GM19240 (cell line): Measurements from ENCODE around the gene RUNX3.

Experiments used
- DNase-seq: peaks from one replicate; pipeline ENCODE4 v3.0.0; 2011; ENCODE audit warnings: low spot score; ENCODE audit not compliant: insufficient read length

The RUNX3 gene

DNA sequence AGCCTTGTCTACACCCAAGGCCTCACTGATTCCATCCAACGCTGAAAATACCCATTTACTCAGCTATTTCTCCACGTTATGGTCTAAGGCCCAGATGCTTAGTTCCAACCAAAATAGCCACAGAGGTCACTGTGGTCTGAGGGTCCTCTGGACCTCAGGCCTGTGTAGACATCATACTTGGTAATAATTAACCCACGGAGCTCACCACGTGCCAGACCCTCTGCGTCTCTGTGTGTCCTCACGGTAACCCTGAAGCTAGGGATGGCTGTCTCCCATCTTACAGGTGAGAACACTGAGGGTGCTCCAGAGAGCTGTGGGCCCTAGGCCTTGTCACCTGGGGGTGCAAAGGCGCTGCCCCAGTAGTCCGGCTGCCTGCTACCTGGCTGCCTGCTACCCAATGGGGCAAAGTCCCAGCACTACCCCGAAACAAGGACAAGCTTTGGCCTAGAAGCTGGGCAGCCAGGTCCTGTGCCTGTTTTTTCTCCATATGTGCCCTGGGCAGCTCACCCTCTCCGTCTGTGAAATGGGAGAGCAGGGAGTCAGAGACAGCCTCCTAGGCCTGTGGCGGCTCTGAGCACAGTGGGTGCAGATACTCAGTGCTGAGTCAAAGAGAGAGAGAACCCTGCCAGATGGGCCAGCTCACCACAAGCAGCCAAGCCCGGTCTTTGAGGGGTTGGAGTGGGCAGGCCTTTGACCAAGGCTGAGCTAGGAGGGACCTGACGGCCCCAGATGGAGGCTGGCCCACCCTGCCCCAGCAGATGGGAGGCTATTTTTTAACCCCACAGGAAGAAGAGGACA lies 17.0 kb upstream of the RUNX3 start:
- peak; percentile 94 for DNase-seq

DNA sequence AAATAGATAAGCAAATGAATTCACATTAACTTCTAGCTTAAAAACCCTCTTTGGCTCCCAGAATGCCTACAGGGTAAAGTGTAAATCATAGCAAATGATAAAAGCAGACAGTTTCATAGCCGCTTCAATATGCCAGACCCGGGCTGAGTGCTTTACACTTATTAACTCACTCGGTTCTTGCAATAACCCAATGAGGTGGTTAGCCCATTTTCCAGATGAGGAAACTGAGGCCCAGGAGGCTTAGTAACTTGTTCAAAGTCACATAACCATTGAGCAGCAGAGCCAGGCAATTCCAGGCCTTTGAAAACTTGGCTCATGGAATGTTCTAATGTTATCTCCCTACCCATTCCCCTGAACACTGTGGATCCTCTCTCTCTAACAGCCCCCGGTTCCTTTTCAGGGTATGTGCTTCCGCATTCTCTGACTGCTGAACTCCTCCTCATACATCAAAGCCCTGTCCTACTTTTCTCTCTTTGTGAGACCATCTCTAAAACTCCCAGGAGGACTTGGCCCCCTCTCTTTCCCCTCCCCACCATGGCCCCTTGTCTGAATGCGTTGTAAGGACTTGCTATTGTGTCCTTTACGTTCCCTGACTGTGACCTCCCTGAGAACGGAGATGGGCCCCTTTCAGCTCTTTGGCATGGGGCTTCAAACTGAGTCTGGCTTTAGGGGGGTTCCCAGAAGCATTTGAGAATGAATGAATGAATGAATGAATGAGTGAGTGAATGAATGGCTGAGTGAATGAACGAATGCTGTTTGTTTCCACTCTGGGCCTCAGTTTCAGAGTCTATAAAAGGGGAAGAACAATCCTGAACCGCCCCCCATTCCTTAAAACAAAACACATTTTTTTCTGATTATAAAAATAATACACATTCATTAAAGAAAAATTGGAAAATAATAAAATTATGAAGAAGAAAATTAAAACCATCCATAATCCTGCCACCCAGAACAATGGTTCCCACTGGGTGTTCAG lies 15.6 kb upstream of the RUNX3 start:
- no peak for DNase-seq

DNA sequence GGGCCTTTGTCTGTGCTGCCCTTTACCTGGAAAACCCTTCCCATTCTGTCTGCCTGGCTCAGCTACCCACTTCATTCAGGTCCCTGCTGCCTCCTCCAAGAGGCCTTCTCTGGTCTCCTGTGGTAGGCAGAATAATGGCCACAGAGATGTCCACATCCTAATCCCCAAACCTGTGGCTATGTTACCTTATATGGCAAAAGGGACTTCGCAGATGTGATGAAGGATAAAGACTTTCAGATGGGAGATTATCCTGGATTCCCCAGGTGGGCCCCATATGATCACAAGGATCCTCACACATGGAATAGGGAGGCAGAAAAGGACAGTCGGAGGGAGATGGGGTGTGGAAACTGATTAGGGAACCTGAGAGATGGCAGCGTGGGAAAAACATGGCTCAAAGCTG lies 14.2 kb upstream of the RUNX3 start:
- DNase-seq, result no peak

DNA sequence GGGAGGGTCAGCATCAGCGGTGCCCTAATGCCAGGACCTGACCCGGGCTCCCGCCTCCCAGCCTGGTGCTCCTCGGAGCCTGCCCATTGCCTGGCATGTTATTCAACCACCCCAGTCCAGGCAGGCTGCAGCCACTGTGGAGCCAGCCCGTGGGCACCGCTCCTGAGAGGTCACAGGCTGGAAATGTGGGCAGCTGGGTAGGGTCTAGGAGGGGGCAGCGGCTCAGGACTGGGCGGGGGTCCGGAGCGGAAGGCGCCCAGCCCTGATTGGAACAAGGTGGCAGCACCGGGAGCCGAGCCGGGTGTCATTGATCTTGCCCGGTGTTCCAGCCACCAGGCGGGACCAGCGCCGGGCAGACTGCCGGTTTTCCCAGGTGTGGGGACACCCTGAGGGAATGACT lies 12.7 kb upstream of the RUNX3 start:
- no peak for DNase-seq

DNA sequence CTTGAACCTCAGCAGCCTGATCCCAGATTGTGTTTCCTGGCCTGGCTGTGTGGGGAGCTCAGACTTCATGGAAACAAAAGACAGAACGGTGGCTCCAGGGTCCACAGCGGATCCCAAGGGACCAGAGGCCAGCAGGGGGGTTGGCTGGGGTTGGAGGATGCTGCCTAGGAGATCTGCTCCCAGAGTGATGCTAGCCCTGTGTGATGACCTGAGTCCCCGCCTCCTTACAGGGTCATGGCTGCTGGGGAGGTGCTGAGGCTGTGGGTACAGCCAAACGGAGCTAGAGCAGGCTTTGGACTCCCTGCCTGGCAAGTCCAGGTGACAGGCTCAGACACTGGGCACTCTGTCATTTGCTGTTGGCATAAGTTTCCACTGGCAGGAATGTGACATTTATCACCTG lies 11.5 kb upstream of the RUNX3 start:
- DNase-seq, result no peak

DNA sequence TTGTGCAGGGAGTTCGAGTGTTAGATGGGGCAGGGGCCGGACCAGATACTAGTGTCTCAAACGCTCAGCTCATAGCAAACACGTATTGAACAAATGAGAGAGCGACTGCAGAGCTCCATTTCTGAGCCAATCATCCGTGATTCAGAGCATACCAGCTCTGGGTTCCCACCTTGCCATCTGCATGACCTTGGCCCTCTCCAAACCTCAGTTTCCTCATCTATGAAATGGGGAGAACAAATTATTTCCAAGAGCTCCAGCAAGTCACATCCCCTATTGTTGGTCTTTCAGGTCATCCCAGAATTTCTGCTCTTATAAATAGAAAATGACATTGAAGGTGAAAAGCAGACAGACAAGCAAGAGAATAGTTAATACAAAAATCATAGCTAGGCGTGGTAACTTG lies 10.2 kb upstream of the RUNX3 start:
- DNase-seq, result no peak

DNA sequence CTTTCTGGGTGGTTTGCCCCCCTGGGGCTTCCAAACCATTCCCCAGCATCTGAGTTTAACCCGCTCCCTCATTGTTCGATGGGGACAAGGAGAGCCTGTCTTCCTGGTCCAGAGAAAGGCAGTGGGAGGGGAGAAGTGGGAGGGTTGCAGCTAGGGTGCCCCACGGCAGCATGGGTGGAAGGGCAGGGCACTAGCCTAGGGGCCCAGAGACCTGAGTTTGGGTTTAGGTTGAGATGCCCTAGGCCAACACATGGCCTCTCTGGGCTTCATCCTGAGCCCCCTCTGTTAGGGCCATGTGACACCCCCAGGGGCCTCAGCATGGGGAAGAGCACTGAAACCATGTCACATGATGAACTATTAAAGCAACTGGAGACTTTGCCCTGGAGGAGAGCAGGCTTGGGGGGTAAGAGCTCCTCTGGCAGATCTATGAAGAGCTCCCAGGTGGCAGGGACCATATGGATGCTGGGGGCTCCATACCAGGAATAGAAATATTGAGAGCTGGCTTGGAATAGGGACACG lies 9.7 kb upstream of the RUNX3 start:
- no peak for DNase-seq

DNA sequence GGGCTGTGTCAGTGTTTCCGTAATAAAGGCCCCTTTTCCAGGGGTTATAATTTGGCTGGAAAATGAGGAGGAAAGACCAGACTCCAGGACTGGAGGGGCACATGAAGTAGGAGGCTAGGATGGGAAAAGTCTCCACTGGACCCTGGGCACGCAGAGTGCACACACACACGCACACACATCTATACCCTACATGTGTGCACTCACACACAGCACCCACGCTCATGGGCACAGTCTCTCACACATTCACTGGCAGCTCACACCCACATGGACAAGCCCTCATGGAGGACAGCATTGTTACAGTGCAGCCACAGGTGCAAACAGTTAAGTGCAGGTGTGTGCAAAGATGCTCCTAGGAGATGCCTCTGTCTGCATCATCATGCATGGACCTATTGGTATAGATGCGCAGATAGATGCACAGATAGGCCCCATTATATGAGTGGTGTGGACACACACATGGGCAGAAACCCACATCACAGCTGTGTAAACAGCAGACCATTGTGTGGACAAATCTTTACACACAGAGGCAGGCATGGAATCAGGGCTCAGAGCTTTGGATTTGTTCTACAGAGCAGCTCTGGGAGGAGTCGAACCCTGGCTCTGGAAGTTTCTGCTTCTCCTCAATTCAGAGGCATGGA lies 9.1 kb upstream of the RUNX3 start:
- no peak for DNase-seq

DNA sequence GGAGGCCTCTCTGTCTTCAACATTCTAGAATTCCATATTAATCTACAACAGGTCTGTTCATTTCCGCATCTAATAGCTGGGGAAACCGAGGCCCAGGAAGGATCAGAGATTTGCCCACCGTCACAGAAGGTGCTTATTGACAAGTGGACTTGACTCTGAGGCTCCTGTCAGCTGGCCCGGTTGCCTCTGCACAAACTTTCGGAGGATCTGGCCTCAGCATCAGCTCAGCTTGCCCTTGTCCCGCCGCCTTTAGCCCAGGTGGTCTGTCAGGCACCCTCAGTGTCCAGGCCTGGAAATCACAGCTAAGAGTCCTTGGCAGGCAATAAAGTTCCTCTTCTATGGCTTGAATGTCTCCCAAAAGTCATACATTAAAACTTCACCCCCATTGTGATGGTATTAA lies 8.2 kb upstream of the RUNX3 start:
- no peak for DNase-seq

DNA sequence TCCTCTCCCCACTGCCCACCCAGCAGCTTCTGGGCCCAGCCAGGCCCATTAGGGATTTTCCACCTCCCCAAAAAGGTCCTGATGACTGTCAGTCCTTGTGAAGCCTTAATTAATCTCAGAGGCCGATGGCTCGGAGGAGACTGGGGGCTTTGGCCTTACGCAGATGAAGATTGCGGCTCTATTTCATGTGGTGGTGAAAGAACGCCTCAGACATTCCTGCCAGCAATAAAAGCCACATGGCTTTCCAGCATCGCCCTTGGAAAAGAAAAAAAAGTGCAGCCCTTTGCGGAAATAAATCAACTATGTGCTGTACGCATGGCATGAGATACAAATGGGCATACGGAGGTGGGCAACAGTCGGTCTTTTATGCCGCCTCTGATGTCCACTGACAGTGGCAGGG lies 6.6 kb upstream of the RUNX3 start:
- no peak for DNase-seq

DNA sequence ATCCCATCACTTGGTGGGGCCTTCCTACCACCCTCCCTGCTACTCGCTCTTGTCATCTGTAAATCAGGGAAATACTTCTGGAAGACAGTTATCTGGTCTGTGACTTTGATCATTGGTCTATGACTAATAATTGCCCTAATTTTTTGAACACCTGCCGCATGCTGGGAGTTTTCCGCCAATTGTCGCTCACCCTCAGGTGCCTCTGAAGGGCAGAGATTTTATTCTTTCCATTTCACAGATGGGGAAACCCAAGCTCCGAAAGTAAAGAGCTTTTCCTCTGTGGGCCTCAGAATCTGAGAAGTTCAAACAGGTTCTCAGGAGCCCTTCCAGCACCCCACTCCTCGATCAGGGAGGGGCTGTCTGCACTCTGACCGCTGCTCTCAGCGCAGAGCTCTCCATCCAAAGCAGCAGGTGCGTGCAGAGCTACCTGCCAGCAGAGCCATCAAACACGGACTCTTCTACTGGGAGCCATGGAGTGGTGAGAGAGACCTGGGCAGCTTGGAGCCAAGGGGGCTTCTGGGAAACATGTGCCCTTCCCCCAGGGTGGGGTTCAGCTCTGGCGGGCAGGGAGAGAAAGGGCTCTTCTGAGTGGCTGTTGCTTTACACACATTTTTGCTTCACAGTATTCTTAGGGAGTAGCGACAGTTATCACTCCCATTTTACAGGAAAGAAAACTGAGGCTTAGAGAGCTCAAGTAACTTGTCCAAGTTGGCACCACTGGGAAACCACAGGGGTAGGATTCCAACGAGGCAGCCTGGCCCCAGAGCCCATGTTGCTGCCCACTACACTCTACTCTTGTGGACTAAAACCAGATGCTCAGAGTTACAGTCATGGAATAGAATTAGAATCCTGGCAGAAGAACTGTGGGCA lies 5.8 kb upstream of the RUNX3 start:
- DNase-seq, result no peak

DNA sequence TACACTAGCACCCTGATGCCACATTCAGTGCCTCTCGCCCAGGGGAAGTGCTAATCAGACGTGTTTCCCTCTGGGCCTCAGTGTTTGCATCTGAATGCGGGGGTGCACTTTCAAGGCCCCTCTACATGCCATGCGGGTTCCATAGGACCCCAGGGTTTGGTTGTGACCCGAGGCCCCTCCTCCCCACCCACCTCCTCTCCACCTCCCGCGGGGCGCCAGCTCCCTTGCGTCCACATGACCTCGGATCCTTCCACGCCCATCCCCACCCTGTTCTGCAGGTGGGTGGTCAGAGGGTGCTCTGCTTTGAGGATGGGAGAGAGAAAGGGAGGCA lies 5.1 kb upstream of the RUNX3 start:
- DNase-seq, result no peak

DNA sequence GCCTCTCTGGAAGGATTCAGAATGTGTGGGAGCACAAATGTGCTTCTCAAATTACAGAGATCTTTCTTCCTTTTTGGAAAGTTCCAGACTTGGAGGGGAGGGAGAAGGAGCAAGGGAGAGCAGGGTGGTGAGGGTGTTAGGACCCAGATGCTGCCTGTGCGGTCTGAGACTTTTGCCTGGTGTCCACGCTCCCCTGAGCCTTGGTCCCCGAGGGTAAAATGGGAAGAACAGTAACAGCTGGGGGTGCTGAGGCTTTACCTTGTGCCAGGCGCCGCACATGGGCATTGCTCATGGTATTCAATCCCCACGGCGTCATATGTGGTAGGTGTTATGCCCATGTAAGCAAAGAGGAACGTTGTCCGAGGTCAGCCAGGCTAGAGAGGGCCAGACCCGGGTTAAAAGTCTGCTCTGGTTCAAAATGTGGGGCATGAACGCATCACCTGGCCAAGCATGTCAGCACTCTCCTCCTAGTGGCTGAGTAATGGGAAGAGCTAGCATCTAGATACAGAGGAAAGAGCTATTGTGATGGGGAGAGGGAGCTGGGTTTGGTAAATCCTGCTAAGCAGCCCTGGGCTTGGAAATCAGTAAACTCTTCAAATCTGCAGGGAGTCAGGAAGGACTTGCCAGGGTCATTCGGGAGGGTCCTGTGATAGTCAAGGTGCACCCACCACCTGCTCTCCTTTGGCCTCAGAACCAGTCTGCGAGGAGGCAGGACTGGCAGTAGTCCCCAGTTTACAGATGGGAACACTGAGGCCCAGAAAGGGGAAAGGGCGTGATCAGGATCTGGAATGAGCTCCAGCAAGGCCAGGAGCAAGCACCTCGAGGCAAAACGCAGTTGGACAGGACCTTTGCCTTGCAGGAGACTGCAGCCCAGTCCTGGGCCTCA lies 4.5 kb upstream of the RUNX3 start:
- DNase-seq, result no peak

DNA sequence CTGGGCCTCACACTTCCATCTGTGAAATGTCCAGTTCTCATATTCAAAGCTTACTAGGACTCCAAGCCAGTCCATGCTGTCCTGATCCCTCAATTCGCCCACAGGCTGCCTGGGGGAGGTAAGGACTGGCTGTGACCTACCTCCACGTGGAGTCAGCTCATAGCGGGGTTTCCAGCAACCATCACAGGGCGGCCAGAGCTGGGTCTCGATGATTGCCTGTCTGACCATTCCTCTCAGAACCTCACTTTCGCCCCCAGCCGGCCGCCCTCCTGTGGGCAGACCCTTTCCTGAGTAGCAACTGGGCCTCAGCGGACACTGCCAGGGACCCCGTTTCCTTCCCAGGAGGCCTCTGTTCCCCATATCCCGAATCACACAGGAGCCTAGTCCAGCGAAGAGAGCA lies 3.4 kb upstream of the RUNX3 start:
- DNase-seq, result no peak

DNA sequence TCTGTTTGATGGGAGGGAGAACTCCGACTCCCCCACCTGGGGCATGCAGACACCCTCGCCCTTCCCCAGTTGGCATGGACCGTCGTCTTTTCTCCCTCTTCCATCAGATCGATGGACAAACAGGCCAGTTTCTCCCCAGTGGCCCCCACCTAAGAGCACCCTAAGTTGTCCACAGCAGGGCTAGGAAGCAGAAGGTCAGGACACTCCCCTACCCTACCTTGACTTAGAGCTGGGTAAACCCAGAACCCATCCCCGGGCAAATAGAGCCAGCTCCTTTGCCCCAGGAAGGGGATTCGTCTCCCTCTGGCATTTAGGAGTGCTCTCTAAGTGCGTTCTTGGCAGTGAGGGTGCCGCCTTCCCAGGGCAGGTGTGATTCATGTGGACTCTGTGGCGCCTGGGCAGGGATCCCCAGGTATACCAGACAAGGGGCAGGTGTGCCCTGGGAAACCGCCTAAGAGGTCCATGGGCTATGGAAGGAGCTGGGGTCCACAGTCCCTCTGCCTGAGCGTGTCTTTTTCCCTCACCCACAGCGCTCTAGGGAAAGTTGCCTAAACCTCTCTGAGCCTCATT lies 2.7 kb upstream of the RUNX3 start:
- DNase-seq, result no peak

DNA sequence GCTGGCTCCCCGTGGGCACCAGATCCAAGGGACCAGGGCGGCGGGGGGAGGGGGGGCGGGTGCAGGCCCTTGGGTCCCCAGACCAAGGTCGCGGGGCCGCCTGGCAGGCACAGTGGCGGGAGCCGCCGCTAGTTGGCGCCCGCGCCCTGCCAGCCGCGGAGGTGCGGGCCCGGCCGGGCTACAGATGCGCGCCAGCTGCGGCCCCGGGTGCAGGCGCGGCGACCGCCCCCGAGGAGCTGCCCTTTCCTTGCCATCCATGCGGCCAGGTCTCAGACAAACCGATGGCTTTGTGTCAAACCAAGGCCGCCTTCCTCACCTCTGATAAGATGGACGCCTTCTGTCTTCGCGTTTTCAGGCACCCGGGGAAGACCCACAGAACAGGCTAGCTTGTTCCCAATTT lies 2.2 kb upstream of the RUNX3 start:
- DNase-seq, result no peak

DNA sequence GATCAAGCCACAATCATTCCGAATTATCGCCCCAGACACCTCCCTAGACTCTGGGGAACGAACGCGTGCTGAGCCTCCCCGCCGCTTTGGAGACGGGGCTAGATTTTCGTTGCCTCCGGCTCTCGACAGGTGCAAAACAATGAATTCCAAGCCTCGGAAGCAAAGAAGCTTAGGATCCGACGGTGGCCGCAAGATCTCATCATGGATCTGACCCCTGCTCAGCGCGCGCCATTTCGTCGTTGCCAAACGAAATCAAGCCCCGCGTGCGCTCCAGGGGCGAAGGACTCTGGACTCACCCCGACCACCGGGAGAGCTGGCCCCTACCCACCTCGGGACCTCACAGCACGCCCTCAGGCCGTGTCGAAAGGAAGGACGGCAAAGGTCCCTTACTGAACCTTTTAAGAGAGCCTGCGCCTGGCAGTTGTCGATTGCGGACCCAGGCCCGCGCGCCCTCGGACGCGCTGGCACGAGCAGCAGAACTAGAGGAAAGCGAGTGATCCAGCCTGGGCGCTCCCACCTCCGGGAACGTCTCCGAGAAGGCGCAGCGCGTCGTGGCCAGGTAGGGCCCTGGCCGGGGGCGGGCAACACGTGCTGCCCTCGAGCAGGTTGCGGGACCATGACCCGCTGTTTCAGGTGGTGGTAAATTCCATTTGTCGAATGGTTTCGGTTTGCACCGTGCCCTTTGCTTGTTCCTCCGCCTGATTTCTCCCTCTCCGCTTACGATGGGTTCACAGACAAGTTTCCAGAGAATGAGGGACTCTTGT lies 1.6 kb upstream of the RUNX3 start:
- no peak for DNase-seq

DNA sequence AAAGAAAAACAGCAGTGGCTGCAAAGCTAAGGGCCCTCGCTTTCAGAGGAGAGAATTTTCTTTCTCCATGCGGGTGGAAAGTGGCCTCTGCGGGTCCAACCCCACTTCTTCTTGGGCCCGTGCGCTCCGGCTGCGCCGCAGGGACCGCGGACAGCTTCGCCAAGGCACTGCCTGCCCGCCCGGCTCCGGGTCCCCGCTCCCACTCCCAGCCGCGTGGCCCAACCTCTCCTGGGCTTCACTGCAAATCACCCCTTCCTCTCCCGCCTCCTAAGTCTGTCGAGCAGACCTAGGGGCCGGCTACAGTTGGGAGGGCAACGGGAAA lies 1.0 kb upstream of the RUNX3 start:
- no peak for DNase-seq
